Cardiac fibroblast (primary cell): Measurements from ENCODE around the gene ENOX2.

ENCODE experiments used
- DNase-seq, 2 donors: peaks; one replicate each; pipeline versions ENCODE4 v3.0.0 to v3.0.0-alpha.2; 2010; ENCODE audit warnings: low read depth in 2 of 2
- H3K4me3 ChIP-seq, 2 donors: replicated peaks in 1 of 2; 1 replicate in 1 of 2; 2 replicates in 1 of 2; pipeline ENCODE4 v1.5.1; 2011; ENCODE audit warnings: low read depth in 2 of 2, low read length in 2 of 2, mild to moderate bottlenecking in 2 of 2, moderate library complexity in 1 of 2
- TF ChIP-seq, protein P1 (sequence below): IDR thresholded peaks from one replicate; pipeline ENCODE4 v1.5.1; 2011; ENCODE audit warnings: low read depth, mild to moderate bottlenecking, low read length, inconsistent platforms

The ENOX2 gene

DNA sequence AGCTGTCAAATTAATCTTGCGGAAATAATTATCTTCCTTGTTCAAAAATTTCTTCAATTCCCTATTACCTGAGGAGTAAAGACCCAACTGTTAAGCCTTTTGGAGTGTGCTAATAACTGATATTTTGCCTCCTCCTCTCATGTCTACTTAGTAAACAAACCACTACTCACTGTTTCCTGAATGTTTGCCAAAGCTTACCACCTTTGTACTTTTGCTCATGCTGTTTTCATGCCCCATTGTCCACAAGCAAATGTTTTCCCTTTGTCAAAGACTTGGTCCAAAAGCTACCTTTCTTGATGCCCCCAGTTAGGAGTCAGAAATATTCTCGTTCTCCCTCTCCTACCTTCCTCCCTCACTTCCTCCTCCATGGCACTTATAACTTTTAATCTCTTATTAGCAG, 226.1 kb downstream of the ENOX2 start:
- DNase-seq = peak in 1 of 2 donors; percentile 15
- TF ChIP-seq, protein P1, sequence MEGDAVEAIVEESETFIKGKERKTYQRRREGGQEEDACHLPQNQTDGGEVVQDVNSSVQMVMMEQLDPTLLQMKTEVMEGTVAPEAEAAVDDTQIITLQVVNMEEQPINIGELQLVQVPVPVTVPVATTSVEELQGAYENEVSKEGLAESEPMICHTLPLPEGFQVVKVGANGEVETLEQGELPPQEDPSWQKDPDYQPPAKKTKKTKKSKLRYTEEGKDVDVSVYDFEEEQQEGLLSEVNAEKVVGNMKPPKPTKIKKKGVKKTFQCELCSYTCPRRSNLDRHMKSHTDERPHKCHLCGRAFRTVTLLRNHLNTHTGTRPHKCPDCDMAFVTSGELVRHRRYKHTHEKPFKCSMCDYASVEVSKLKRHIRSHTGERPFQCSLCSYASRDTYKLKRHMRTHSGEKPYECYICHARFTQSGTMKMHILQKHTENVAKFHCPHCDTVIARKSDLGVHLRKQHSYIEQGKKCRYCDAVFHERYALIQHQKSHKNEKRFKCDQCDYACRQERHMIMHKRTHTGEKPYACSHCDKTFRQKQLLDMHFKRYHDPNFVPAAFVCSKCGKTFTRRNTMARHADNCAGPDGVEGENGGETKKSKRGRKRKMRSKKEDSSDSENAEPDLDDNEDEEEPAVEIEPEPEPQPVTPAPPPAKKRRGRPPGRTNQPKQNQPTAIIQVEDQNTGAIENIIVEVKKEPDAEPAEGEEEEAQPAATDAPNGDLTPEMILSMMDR = no peak
- H3K4me3 ChIP-seq = no peak overlapping the region

DNA sequence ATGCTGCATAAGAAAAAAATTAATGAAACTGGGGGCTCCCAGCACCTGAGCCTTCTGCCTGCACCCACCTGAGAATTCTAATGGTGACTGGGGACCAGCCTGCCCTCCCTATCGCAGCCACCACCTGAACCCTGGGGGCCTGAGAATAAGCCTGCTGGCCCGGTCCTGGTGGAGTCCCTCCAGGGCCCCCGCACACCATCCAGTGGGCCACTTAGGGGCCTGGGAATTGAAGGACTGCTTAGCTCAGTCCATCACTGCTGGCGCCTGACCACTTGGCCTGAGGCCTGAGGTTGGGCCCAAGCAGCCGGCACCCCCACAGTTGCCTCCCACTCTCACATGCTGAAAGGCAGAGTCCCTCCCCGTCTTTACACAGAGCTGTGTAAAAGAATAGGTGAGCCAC, 230.8 kb downstream of the ENOX2 start:
- no peak overlapping the region for H3K4me3 ChIP-seq
- no peak for DNase-seq
- TF ChIP-seq, protein P1 = no peak

DNA sequence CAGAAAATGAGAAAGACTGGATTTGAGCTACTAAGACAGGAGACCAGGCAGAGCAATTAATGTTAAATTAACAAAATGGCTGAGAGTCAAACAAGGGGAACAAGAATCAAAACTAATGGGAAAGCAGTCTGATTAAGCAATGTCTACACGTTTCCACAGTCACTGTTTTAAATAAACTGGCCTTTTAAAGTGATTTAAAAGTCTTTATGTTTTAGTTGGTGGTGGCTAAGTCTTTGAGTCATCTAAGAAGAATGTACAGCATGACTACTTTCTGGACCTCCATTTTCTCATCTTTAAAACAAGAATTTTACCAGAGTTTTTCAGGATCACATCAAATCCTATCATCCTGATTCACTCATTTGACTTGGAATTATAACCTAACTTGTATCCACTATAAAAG, 233.8 kb downstream of the ENOX2 start:
- no peak overlapping the region for H3K4me3 ChIP-seq
- TF ChIP-seq, protein P1 = no peak
- peak; percentile 22 to 50 for DNase-seq

DNA sequence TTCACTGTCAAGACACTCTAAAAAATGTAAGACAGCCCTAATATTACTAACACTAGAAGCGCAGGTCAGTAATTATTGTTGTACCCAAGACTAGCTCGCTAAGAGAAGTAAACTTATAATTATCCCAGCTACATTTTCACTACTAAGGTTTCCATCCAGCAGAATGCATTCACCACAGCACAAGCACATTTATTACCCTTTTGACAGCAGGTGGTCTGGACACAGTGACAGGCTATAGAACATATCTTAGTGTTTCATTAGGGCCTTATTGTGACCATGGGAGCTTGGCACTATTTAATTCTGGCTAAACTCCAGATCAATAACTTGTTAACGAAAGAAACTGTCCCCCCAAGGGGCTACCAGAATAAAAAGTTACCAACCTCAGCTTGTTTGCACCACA, 237.7 kb downstream of the ENOX2 start:
- TF ChIP-seq, protein P1 = no peak
- DNase-seq = no peak
- H3K4me3 ChIP-seq = no peak overlapping the region

DNA sequence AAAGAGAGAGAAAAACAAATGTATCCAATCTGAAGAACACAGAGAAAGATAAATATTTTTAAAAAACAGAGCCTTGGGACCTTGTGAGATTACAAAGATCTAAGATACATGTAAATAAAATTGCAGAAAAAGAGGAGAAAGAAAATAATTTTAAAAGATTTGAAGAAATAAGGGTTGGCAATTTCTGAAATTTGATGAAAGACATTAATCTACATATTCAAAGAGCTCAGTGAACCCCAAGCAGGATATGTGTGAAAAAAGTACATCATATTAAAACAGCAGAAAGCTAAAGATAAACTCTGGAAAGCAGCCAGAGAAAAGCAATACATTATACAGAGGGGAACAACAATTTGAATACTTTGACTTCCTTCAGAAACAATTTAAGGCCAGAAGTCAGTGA, 244.7 kb downstream of the ENOX2 start:
- DNase-seq = no peak
- H3K4me3 ChIP-seq = no peak overlapping the region
- TF ChIP-seq, protein P1 = no peak

DNA sequence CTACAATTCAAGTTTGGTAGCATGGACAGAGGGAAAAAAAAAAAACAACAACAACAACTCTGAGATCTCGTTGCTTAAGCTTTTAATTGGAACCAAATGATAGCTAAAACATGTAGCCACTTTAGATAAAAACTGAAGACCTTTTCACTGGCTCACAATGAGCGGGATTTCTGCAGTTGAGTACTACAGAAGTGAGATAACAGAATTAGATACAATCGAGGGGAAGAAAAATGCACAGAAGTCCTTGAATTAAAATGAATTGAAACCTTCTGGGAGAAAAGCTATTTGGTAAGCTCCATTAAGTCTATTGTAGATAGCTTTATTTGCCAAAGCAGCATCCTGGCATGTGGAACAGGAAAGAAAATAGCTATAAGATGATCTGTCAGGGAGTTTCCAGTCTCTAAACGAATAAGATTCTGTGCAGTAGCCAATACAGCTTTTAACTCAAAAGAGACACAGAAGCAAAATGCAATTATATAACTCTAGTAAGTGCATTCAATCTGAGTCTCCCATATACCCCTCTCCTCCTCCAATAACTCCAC, 248.5 kb downstream of the ENOX2 start:
- DNase-seq = peak; percentile 6 to 11
- H3K4me3 ChIP-seq = no peak overlapping the region
- TF ChIP-seq, protein P1 = no peak
